BJ (cell line): ENCODE data around the gene NR1H2. TPM values are rescaled to one million over a fixed set of nuclear protein-coding genes. Genes with fewer than 3 reads are reported as not detected.

Experiments
- CTCF ChIA-PET: fragments of 350-600 bp; formaldehyde crosslinking; extraction: SDS; loops from one replicate; lab custom pipeline; 2021; ENCODE audit warnings: antibody characterized with exemption, inconsistent platforms; lab: Yijun Ruan, JAX
- POLR2A ChIA-PET: fragments of 300-600 bp; sonication (Branson Sonifier 250); formaldehyde crosslinking; extraction: SDS; loops from one replicate; lab custom pipeline; 2021; ENCODE audit warnings: antibody characterized with exemption; lab: Charles Lee
- DNase-seq: peaks from one replicate; pipeline ENCODE4 v3.0.0-alpha.2; 2011; ENCODE audit warnings: low read depth
- H3K27me3 ChIP-seq: 2 replicates; pipeline ENCODE4 v1.6.0; 2011; ENCODE audit warnings: low read length; ENCODE audit not compliant: control insufficient read depth, insufficient read depth
- H3K36me3 ChIP-seq: 2 replicates; pipeline ENCODE4 v1.5.1; 2011; ENCODE audit warnings: low read length; ENCODE audit not compliant: control insufficient read depth, insufficient read depth
- H3K4me3 ChIP-seq: 2 replicates; pipeline ENCODE4 v1.5.1; 2011; ENCODE audit warnings: low read depth, mild to moderate bottlenecking, control low read depth, low read length
- CTCF ChIP-seq: IDR thresholded peaks from 2 replicates; pipeline ENCODE4 v1.5.1; 2011; ENCODE audit warnings: low read depth, mild to moderate bottlenecking, control low read depth, inconsistent platforms, low read length, moderate library complexity; ENCODE audit not compliant: insufficient read depth
- polyA plus RNA-seq: library from polyadenylated mRNA; depleted of rRNA; stranded (reverse); fragments of >200 nt; gene quantifications from 2 replicates; pipeline ENCODE4 v1.2.3, GENCODE V29; 2011

Gene NR1H2
- polyA plus RNA-seq, 1 experiment = 78.4 TPM

- ChIA-PET CTCF (interaction anchor here (0.6 to 1.1 kb wide), 2 partner anchors 11 to 24 kb away, joined by 3 read pairs; no protein-coding TSS in a partner anchor), POLR2A (no interaction called here)
- H3K4me3 ChIP-seq = no peak overlapping the region
- TF ChIP-seq CTCF = no peak
- no peaks in the 10 kb centered on the region for H3K36me3 ChIP-seq
- DNase-seq = no peak
- H3K27me3 ChIP-seq = peaks cover 2% of the 10 kb centered on the region
Observed at GRCh38 chr19:50423279-50424113, 47.2 kb downstream of the NR1H2 start.

- H3K4me3 ChIP-seq = no peak overlapping the region
- POLR2A ChIA-PET = no interaction called here
- no peak for DNase-seq
- CTCF ChIA-PET = interaction anchor here (0.6 to 2.2 kb wide), 6 partner anchors 10 to 171 kb away, joined by 3 to 8 read pairs (median 4); no protein-coding TSS in a partner anchor
- H3K36me3 ChIP-seq = no peaks in the 10 kb centered on the region
- H3K27me3 ChIP-seq = no peaks in the 10 kb centered on the region
- TF ChIP-seq CTCF = no peak
Observed at GRCh38 chr19:50425581-50425980, 49.3 kb downstream of the NR1H2 start.

- Histone ChIP-seq H3K36me3 (no peaks in the 10 kb centered on the region), H3K27me3 (peaks cover 2% of the 10 kb centered on the region; the same call in 1 of the 2 replicates), H3K4me3 (no peak overlapping the region)
- POLR2A ChIA-PET = no interaction called here
- TF ChIP-seq CTCF = no peak
- CTCF ChIA-PET = interaction anchor here (1.2 to 2.2 kb wide), 3 partner anchors 13 to 59 kb away, joined by 3 to 7 read pairs (median 3); no protein-coding TSS in a partner anchor
- no peak for DNase-seq
Observed at GRCh38 chr19:50427318-50427925, 51.2 kb downstream of the NR1H2 start.

GRCh38 chr19:50427997-50428425 is 51.8 kb downstream of the NR1H2 start:
- ChIA-PET CTCF (interaction anchor here (1.2 to 2.2 kb wide), 2 partner anchors 13 to 32 kb away, joined by 3 to 7 read pairs; no protein-coding TSS in a partner anchor), POLR2A (no interaction called here)
- Histone ChIP-seq H3K27me3 (peaks cover 5% of the 10 kb centered on the region), H3K4me3 (peak overlapping the region; percentile 17), H3K36me3 (no peaks in the 10 kb centered on the region)
- no peak for TF ChIP-seq CTCF
- no peak for DNase-seq
